ENCODE measurements around the gene RAD51B.

RAD51B gene

DNA sequence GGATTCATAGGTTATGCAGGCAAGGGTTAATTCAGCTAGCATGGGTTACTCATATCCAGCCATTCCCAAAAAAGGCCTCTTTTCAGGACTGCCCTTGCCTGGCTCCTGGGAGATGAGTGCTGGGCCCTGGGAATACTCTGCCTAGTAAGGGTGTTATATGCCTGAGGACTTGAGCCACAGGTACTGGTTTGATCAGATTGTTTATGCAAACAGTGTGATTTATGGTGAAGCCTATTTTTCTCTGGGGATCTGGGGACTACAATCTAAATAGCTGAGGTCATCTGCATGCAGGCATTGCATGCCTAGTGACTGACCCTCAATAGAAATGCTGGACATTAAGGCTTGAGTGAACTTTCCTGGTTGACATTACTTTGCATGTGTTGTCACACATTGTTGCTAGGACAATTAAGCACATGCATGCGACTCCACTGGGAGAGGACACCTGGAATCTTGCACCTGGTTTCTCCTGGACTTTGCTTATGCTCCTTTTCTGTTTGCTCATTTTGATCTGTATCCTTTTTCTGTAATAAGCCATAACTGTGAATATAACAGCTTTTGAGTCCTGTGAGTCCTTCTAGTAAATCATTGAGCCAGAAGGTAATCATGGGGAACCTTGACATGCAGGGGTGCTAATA lies 73.0 kb downstream of the RAD51B start:
- no peak for FAIRE-seq
- TF ChIP-seq, protein P1, sequence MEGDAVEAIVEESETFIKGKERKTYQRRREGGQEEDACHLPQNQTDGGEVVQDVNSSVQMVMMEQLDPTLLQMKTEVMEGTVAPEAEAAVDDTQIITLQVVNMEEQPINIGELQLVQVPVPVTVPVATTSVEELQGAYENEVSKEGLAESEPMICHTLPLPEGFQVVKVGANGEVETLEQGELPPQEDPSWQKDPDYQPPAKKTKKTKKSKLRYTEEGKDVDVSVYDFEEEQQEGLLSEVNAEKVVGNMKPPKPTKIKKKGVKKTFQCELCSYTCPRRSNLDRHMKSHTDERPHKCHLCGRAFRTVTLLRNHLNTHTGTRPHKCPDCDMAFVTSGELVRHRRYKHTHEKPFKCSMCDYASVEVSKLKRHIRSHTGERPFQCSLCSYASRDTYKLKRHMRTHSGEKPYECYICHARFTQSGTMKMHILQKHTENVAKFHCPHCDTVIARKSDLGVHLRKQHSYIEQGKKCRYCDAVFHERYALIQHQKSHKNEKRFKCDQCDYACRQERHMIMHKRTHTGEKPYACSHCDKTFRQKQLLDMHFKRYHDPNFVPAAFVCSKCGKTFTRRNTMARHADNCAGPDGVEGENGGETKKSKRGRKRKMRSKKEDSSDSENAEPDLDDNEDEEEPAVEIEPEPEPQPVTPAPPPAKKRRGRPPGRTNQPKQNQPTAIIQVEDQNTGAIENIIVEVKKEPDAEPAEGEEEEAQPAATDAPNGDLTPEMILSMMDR (IDR thresholded peaks at IDR 0.05; ENCODE audit: insufficient read depth, missing control alignments) = no peak
- no peak for DNase-seq (ENCODE audit: insufficient read length, low spot score)

DNA sequence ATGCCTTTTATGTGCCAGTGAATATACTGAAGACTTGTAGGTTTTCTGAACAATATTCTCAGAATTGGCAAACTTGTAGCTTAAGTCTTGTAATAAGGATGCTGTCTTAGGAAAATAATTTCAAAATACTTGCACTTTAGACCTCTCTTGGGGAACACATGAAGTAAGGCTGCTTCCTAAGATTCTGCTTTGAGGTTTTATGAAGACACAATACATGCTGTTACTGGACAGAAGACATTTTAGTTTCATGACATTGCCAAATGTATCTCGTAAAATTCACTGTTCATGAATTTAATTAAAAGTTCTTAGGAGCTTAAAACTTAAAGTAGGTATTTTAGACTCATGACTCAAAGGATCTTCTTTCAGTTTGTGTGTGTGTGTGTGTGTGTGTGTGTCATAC lies 80.7 kb downstream of the RAD51B start:
- TF ChIP-seq, protein P1 (IDR thresholded peaks at IDR 0.05; ENCODE audit: insufficient read depth, missing control alignments) = no peak
- DNase-seq (ENCODE audit: insufficient read length, low spot score) (no peak), FAIRE-seq (no peak)

DNA sequence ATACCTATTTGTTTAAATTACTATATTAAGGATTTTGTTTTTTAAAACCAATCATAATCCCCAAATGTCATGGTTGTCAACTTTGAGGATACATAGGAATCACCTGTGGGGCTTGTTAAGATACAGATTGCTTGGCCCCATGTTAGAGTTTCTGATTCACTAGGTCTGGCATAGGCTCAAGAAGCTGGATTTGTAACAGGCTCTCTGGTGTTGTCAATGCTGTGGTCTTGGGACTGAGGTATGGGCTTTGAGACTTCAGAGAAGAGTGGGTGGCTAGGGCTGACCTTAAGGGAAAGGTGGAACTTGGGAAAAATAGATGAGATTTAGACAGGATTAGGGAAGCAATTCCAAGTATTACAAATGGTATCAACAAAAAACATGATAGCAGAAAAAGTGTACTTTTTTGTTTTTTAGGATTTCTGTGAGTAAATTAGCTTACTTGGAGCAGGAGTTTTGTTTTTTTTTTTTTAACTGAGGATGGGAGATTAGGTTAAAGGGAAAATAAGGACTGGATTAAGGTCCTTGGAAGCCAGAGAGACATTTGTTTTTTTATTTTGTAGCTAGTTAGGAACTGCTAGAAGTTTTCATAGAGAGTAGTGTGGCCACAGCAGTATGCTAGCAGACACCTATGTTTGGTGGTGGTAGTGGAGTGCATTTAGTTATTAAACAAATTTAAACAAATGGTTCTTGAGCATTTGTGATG lies 88.6 kb downstream of the RAD51B start:
- FAIRE-seq (no peak), DNase-seq (ENCODE audit: insufficient read length, low spot score) (no peak)
- TF ChIP-seq, protein P1 (IDR thresholded peaks at IDR 0.05; ENCODE audit: insufficient read depth, missing control alignments) = no peak

DNA sequence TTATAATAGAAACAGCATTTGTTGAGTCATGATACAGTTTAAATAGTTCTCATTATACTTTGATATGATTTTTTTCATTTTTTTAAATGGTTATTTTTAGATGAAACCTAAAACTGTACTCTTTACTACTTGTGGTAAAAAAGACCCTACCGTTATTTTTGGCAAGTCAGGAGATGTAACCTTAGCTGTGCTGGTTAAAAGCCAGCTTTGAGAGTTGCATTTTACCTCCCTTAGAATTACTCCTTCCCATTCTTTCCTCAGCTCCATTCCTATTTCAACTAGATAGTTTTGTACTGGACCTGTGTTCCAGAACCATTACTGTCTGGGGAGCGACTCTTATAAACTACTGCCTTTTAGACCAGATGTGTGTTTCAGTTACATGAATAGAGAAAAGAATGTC lies 92.0 kb downstream of the RAD51B start:
- TF ChIP-seq, protein P1 (IDR thresholded peaks at IDR 0.05; ENCODE audit: insufficient read depth, missing control alignments) = no peak
- FAIRE-seq (no peak), DNase-seq (ENCODE audit: insufficient read length, low spot score) (no peak)

DNA sequence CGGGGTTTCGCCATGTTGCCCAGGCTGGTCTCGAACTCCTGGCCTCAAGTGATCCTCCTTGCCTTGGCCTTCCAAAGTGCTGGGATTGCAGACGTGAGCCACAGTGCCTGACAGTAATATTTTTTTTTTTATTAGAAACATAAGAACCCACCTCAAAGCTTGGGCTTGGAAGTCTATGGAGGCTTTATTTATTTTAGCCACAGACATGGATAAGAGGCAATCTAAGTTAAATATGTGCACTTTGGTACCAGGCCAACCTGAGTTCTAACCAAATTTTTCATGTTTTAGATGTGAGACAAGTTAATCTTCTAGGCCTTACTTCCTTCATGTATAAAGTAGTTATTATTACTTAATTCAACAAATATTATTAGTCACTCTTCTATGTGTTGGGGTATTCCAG lies 96.9 kb downstream of the RAD51B start:
- DNase-seq (ENCODE audit: insufficient read length, low spot score) (no peak), FAIRE-seq (no peak)
- TF ChIP-seq, protein P1 (IDR thresholded peaks at IDR 0.05; ENCODE audit: insufficient read depth, missing control alignments) = no peak

DNA sequence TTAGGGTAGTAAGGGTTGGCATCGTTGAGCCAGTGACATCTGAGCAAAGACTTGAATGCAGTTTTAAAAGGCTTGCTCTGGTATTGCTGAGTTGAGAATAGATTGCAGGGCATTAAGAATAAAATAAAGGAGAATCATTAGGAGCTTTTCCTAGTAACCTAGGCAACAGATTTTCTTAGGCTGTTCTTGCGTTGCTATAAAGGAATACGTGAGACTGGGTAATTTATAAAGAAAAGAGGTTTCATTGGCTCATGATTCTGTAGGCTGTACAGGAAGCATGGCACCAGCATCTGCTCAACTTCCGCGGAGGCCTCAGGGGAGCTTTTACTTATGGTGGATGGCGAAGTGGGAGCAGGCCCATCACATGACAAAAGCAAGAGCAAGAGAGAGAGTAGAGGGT lies 97.4 kb downstream of the RAD51B start:
- FAIRE-seq = no peak
- TF ChIP-seq, protein P1 (IDR thresholded peaks at IDR 0.05; ENCODE audit: insufficient read depth, missing control alignments) = no peak
- DNase-seq (ENCODE audit: insufficient read length, low spot score) = no peak

DNA sequence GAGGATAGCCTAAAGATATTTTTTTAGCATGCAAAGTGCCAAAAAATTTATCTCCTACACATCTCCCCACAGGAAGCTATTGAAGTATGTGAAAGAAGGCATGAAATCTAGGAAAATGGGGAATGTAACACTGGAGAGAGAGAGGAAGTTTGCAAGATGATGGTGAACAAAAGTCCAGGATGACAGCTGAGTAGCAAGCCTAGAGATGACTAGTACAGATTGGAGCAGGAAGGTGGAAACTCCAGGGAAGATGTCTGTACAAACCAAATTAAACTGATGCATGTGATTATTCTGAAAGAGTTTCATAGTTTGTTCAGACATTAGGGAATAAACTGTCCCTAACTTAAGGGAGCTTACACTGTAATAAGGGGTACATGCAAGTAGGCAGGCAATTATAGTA lies 99.3 kb downstream of the RAD51B start:
- FAIRE-seq (no peak), DNase-seq (ENCODE audit: insufficient read length, low spot score) (no peak)
- TF ChIP-seq, protein P1 (IDR thresholded peaks at IDR 0.05; ENCODE audit: insufficient read depth, missing control alignments) = no peak
